DOHH2 (cell line): ENCODE measurements around the gene MAMDC2.

Experiments used
- EZH2phosphoT487 ChIP-seq: fragments of 200-600 bp; sonication (generic); IDR thresholded peaks from 2 replicates; pipeline ENCODE4 v1.6.1; 2017; ENCODE audit warnings: borderline replicate concordance, mild to moderate bottlenecking, antibody characterized with exemption, low read length, moderate library complexity, mixed read lengths
- TF ChIP-seq, protein P1 (sequence below): fragments of 200-600 bp; sonication (generic); IDR thresholded peaks from one replicate; pipeline ENCODE4 v1.5.1; 2014; ENCODE audit warnings: antibody characterized with exemption, mild to moderate bottlenecking, low read depth, low read length; ENCODE audit not compliant: poor library complexity, severe bottlenecking

DNA sequence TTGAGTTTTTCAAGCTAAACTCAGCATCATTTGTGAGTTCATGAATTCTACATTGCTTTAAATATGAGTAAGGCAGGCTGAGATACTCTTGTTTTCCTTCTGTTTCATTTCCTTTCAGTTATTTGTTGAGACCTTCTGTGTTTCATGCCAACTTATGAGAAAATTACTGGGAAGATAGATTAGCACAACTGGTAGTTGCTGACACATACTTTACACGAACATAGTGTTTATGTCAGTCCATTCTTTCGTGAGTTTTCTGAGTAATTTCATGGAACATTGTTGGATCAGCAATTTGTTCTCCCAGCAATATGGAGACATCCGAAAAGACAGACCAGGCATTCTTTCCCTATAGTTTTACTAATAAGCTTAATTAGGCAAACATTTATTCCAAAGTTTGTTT is 113.1 kb downstream of the MAMDC2 start:
- TF ChIP-seq, protein P1, sequence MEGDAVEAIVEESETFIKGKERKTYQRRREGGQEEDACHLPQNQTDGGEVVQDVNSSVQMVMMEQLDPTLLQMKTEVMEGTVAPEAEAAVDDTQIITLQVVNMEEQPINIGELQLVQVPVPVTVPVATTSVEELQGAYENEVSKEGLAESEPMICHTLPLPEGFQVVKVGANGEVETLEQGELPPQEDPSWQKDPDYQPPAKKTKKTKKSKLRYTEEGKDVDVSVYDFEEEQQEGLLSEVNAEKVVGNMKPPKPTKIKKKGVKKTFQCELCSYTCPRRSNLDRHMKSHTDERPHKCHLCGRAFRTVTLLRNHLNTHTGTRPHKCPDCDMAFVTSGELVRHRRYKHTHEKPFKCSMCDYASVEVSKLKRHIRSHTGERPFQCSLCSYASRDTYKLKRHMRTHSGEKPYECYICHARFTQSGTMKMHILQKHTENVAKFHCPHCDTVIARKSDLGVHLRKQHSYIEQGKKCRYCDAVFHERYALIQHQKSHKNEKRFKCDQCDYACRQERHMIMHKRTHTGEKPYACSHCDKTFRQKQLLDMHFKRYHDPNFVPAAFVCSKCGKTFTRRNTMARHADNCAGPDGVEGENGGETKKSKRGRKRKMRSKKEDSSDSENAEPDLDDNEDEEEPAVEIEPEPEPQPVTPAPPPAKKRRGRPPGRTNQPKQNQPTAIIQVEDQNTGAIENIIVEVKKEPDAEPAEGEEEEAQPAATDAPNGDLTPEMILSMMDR: no peak
- no peak for TF ChIP-seq EZH2phosphoT487
